Measurements from ENCODE around the gene FBXL16.

DNA sequence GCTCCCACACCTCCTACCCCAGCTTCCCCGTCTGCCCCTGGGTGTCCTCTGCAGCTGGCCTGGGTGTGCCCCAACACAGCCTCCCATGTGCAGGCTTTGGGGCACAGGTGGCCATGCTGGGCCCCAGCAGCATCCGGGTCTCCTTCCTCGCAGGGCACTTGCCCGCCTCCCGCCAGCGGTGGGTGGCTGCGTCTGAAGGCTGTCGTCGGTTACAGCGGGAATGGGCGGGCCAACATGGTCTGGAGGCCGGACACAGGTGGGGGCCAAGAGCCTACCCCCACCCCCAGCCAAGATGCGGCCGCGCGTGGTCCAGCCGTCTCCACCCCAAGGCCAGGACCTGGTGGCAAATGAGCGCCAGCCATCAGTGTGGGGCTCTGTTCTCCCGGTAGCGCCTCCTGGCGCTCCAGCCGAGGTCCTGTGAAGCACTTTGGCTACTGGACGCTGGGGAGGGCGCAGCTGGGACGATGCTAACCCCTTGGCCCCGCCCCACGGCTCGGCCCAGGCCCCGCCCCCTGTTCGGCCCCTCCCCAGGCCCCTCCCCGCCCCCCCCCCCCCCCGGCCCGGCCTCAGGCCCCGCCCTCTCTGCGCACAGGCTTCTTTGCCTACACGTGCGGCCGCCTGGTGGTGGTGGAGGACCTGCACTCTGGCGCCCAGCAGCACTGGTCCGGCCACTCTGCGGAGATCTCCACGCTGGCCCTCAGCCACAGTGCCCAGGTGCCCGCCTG, 45.0 kb downstream of the FBXL16 start:
- TF ChIP-seq, protein P1, sequence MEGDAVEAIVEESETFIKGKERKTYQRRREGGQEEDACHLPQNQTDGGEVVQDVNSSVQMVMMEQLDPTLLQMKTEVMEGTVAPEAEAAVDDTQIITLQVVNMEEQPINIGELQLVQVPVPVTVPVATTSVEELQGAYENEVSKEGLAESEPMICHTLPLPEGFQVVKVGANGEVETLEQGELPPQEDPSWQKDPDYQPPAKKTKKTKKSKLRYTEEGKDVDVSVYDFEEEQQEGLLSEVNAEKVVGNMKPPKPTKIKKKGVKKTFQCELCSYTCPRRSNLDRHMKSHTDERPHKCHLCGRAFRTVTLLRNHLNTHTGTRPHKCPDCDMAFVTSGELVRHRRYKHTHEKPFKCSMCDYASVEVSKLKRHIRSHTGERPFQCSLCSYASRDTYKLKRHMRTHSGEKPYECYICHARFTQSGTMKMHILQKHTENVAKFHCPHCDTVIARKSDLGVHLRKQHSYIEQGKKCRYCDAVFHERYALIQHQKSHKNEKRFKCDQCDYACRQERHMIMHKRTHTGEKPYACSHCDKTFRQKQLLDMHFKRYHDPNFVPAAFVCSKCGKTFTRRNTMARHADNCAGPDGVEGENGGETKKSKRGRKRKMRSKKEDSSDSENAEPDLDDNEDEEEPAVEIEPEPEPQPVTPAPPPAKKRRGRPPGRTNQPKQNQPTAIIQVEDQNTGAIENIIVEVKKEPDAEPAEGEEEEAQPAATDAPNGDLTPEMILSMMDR (conservative IDR thresholded peaks at IDR 0.05; ENCODE audit: low read depth, low read length) = peak; percentile 41; the same call in 1 of the 2 replicates
- no peak for TF ChIP-seq EZH2 (IDR thresholded peaks at IDR 0.05; ENCODE audit: borderline replicate concordance, low read depth, low read length, poor library complexity, severe bottlenecking)

Data from A673 (cell line).